Measurements from ENCODE around the gene KRTAP5-3.

DNA sequence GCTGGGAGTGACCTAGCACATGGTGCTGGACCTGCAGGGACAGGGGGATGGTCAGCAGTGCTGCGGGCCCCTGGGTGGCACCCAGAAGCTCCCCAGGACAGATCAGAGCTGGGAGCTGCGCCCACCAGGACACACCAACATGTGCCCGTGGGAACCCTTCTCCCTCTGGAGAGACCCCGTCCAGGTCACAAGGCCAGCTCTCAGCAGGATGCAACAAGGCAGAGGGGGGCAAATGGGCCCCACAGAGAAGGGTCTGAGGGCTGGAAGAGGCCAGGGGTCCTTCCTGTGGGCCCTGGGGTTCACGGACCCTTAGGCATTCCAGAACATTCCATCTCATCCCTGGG is 42.4 kb downstream of the KRTAP5-3 start:
- TF ChIP-seq, protein P1, sequence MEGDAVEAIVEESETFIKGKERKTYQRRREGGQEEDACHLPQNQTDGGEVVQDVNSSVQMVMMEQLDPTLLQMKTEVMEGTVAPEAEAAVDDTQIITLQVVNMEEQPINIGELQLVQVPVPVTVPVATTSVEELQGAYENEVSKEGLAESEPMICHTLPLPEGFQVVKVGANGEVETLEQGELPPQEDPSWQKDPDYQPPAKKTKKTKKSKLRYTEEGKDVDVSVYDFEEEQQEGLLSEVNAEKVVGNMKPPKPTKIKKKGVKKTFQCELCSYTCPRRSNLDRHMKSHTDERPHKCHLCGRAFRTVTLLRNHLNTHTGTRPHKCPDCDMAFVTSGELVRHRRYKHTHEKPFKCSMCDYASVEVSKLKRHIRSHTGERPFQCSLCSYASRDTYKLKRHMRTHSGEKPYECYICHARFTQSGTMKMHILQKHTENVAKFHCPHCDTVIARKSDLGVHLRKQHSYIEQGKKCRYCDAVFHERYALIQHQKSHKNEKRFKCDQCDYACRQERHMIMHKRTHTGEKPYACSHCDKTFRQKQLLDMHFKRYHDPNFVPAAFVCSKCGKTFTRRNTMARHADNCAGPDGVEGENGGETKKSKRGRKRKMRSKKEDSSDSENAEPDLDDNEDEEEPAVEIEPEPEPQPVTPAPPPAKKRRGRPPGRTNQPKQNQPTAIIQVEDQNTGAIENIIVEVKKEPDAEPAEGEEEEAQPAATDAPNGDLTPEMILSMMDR (IDR thresholded peaks at IDR 0.05): no peak
- no peak for TF ChIP-seq POLR2A (IDR thresholded peaks at IDR 0.05)
- TF ChIP-seq EP300 (IDR thresholded peaks at IDR 0.05): no peak
